AG10803 (cell line): ENCODE measurements around the gene CDYL.

ENCODE experiments used
- DNase-seq: peaks from one replicate; pipeline ENCODE4 v3.0.0; 2010; ENCODE audit warnings: low read depth
- H3K4me3 ChIP-seq: 2 replicates; pipeline ENCODE4 v1.5.1; 2011; ENCODE audit warnings: mild to moderate bottlenecking, low read length, control low read depth
- CTCF ChIP-seq: conservative IDR thresholded peaks from 2 replicates; pipeline ENCODE4 v1.5.1; 2011; ENCODE audit warnings: mild to moderate bottlenecking, low read length, control low read depth, inconsistent platforms

Gene CDYL

GRCh38 chr6:4899249-4900034, 123.2 kb downstream of the CDYL start:
- H3K4me3 ChIP-seq = no peak overlapping the region

DNA sequence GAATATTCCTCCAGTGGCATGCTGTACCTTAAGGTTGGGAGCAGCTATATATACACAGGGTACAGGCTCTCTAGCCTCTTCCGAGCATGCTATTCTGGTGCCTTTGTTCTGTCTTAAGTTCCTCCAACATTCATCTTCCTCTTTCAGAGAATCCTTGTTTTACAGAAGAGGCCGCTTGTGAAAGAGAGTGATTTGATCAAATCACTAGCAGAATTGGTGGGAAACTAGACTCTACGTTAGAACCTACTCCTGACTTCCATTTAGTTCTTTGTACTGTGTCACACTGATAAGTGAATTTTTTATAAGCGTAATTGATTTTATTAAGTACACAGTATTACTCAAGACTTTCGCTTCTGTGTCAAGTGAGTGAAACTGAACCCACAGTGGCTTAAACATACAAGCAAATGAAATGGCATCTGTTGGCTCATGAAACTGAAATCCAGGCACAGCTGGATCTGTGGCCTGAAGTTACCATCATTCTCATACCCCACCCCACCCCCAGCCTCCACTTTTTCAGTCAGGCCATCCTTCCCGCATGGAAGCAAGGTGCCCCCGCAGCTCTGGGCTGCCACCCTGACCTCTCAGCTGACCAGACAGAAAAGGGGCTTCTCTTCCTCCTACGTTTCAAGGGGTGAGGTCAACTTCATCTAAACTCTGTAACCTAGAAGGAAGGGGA, 125.3 kb downstream of the CDYL start:
- H3K4me3 ChIP-seq = no peak overlapping the region
- TF ChIP-seq CTCF = no peak
- DNase-seq = no peak

More at GRCh38 chr6:4899249-4900034, 123.2 kb downstream of the CDYL start:
- no peak for DNase-seq
- no peak for TF ChIP-seq CTCF

GRCh38 chr6:4902363-4902762, 126.2 kb downstream of the CDYL start:
- no peak for TF ChIP-seq CTCF
- H3K4me3 ChIP-seq = no peak overlapping the region
- DNase-seq = no peak

DNA sequence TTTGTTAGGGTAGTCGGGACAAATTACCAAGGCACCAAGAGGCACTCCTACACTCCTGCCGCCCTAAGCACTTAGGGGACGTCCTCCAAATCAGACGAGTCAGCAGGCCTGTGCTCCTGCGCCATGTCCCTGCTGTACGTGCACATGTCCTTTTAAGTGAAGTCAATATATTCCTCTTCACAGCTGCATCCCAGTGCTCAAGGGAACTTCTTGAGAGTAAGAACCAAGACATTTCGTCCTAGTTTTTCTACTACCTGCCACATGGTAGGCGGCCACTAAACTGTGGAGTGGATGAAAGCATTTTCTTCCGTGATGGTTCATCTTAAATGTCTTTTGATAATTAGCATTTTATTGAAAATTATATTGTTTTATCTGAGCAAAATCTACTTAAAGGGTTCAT, 126.9 kb downstream of the CDYL start:
- no peak for TF ChIP-seq CTCF
- no peak for DNase-seq

GRCh38 chr6:4903751-4904370, 127.7 kb downstream of the CDYL start:
- no peak overlapping the region for H3K4me3 ChIP-seq
- TF ChIP-seq CTCF = no peak
- peak; percentile 40 for DNase-seq

More for the DNA sequence above, 126.9 kb downstream of the CDYL start:
- no peak overlapping the region for H3K4me3 ChIP-seq

DNA sequence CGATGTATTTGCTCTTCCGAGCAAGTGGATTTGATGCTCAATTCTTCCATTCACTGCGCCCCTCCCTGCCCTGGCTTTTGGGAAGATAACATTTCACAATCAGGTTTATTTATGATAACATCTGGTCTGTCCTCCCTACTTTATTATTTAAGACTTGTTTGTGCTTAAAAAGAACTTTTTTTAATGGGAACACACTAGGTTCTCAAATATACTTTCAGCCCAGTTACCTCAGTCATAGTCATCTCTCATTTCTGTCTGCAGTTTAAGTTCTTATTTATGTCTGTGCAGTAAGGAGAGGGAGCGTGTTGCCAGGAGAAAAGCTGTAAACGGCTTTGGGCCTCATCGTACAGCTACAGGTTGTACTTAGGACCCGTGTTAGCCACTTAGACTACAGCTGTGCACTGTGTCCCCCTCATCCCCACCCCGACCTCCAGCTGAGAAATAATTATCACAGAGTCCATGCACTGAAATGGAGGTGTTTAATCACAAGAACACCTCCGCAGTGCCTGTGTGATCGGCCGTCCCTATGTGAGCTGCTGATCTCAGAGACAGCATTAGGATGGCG, 128.3 kb downstream of the CDYL start:
- no peak overlapping the region for H3K4me3 ChIP-seq
- no peak for DNase-seq
- no peak for TF ChIP-seq CTCF
